Ectodermal cell (in vitro differentiated cells): Measurements from ENCODE around the gene UQCR11. TPM values are rescaled to one million over a fixed set of nuclear protein-coding genes. Genes with fewer than 3 reads are reported as not detected.
A peak's percentile ranks its signal among the peaks of the same experiment; 100 is the strongest.

ENCODE experiments used
- H3K27ac ChIP-seq: 2 replicates; pipeline ENCODE4 v1.7.0; 2013; ENCODE audit warnings: mild to moderate bottlenecking, low read depth, low read length; ENCODE audit not compliant: insufficient read depth, poor library complexity, severe bottlenecking
- H3K27me3 ChIP-seq: 2 replicates; pipeline ENCODE4 v1.7.0; 2013; ENCODE audit warnings: mild to moderate bottlenecking, low read length; ENCODE audit not compliant: insufficient read depth, control insufficient read depth, poor library complexity, severe bottlenecking
- H3K36me3 ChIP-seq: one replicate; pipeline ENCODE4 v1.7.0; 2013; ENCODE audit warnings: low read length; ENCODE audit not compliant: control insufficient read depth, insufficient read depth
- H3K4me1 ChIP-seq: one replicate; pipeline ENCODE4 v1.7.0; 2013; ENCODE audit warnings: low read length; ENCODE audit not compliant: control insufficient read depth, insufficient read depth
- H3K4me3 ChIP-seq: 2 replicates; pipeline ENCODE4 v1.7.0; 2013; ENCODE audit warnings: low read depth, low read length, control low read depth; ENCODE audit not compliant: insufficient read depth
- H3K9me3 ChIP-seq: 2 replicates; pipeline ENCODE4 v1.7.0; 2013; ENCODE audit warnings: mild to moderate bottlenecking, low read length, moderate library complexity; ENCODE audit not compliant: control insufficient read depth
- WGBS, 2 experiments: methylation state at CpG; one replicate each; pipeline ENCODE4 v1.1.7; 2013; ENCODE audit warnings: missing lambda C conversion rate in 2 of 2; 5-methylcytosine and 5-hydroxymethylcytosine counted together
- polyA plus RNA-seq, 4 experiments: library from polyadenylated mRNA; stranded (reverse); fragments of 50-300 nt; gene quantifications; one replicate each; pipeline ENCODE4 v1.2.3, GENCODE V29; 2013

Gene UQCR11
- 141 TPM for polyA plus RNA-seq (2013, experiment 1 of 4)
- 140 TPM for polyA plus RNA-seq (2013, experiment 2 of 4)
- polyA plus RNA-seq (2013, experiment 3 of 4) = 151 TPM
- polyA plus RNA-seq (2013, experiment 4 of 4) = 184 TPM

GRCh38 chr19:1605236-1606137 lies at the start of gene UQCR11:
TSS of gene UQCR11 (minus strand) at chr19:1605462. CDS start at chr19:1605409, 53 bp downstream.
- 0 to 1% methylated on average over 79 of the region's 79 CpGs for WGBS, 2 experiments

GRCh38 chr19:1654178-1654792 lies 49.0 kb upstream of the UQCR11 start:
- Histone ChIP-seq H3K4me3 (no peak overlapping the region), H3K27ac (no peak overlapping the region), H3K9me3 (no peaks in the 10 kb centered on the region), H3K36me3 (peaks cover 9% of the 10 kb centered on the region), H3K27me3 (no peaks in the 10 kb centered on the region), H3K4me1 (peaks cover 16% of the 10 kb centered on the region)
- WGBS, 2 experiments = 83 to 85% methylated on average over 18 of the region's 18 CpGs

More at GRCh38 chr19:1605236-1606137, at the start of gene UQCR11:
- peak within 1 kb of the TSS; percentile 96 for H3K27ac ChIP-seq
- peaks cover 2% of the 10 kb centered on the region for H3K36me3 ChIP-seq
- no peaks in the 10 kb centered on the region for H3K9me3 ChIP-seq
- H3K27me3 ChIP-seq = no peaks in the 10 kb centered on the region
- no peaks in the 10 kb centered on the region for H3K4me1 ChIP-seq
- peak within 1 kb of the TSS; percentile 84 for H3K4me3 ChIP-seq

GRCh38 chr19:1653300-1653628 lies 48.0 kb upstream of the UQCR11 start:
- no peak overlapping the region for H3K27ac ChIP-seq
- H3K27me3 ChIP-seq = no peaks in the 10 kb centered on the region

GRCh38 chr19:1652471-1653299 lies 47.4 kb upstream of the UQCR11 start, which contains the start of gene TCF3:
TSS of gene TCF3 (minus strand) at chr19:1652615. CDS start at chr19:1650248, 2,367 bp downstream.
- H3K36me3 ChIP-seq = peaks cover 20% of the 10 kb centered on the region
- 0% methylated on average over 107 of the region's 107 CpGs for WGBS, 2 experiments

More at GRCh38 chr19:1653300-1653628, 48.0 kb upstream of the UQCR11 start:
- 44 to 47% methylated on average over 17 of the region's 18 CpGs for WGBS, 2 experiments
- Histone ChIP-seq H3K36me3 (peaks cover 17% of the 10 kb centered on the region), H3K4me1 (peaks cover 18% of the 10 kb centered on the region), H3K4me3 (peak overlapping the region; percentile 44), H3K9me3 (no peaks in the 10 kb centered on the region)

DNA sequence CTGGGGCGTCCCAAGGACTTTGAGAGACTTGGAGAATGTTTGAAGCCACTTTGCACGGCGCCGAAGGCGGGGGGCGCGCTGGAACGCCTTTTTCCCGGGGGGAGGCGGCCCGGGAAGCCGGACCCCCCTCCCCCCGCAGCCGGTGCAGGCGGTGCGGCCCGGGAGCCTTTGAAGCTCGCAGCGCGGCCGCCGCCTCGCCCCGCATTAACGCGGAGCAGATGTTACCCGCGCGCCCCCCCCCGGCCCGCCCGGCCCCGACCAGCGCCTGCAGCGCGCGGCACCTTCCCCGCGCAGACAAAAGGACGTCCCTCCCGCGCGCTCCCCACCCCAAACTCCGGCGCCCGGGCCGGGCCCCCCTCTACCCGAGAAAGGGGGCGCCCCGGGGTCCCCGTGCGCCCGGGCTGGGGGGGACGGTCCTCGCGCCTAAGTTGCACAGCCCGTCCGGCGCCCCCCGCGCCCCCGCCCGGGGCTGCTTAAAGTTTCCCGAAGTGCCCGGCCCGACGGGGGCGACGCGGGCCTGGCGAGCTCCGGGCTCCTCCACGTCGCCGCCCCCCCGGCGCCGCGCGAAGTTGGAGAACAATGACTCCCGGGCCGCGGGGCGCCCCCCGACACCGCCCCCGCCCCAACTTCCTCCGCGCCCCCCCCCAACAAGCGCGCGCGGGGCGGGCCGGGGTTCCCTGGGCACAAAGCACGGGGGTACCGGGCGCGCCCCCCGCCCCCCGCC lies 46.5 kb upstream of the UQCR11 start:
- peak overlapping the region; percentile 92 for H3K27ac ChIP-seq
- no peaks in the 10 kb centered on the region for H3K27me3 ChIP-seq
- peaks cover 14% of the 10 kb centered on the region for H3K4me1 ChIP-seq
- H3K9me3 ChIP-seq = no peaks in the 10 kb centered on the region
- peaks cover 26% of the 10 kb centered on the region for H3K36me3 ChIP-seq
- WGBS, 2 experiments = 0% methylated on average over 101 of the region's 101 CpGs
- H3K4me3 ChIP-seq = peak overlapping the region; percentile 59

More at GRCh38 chr19:1652471-1653299, 47.4 kb upstream of the UQCR11 start, which contains the start of gene TCF3:
- Histone ChIP-seq H3K4me3 (peak within 1 kb of the TSS; percentile 89), H3K9me3 (no peaks in the 10 kb centered on the region), H3K27ac (peak within 1 kb of the TSS; percentile 100), H3K4me1 (peaks cover 14% of the 10 kb centered on the region), H3K27me3 (no peaks in the 10 kb centered on the region)

DNA sequence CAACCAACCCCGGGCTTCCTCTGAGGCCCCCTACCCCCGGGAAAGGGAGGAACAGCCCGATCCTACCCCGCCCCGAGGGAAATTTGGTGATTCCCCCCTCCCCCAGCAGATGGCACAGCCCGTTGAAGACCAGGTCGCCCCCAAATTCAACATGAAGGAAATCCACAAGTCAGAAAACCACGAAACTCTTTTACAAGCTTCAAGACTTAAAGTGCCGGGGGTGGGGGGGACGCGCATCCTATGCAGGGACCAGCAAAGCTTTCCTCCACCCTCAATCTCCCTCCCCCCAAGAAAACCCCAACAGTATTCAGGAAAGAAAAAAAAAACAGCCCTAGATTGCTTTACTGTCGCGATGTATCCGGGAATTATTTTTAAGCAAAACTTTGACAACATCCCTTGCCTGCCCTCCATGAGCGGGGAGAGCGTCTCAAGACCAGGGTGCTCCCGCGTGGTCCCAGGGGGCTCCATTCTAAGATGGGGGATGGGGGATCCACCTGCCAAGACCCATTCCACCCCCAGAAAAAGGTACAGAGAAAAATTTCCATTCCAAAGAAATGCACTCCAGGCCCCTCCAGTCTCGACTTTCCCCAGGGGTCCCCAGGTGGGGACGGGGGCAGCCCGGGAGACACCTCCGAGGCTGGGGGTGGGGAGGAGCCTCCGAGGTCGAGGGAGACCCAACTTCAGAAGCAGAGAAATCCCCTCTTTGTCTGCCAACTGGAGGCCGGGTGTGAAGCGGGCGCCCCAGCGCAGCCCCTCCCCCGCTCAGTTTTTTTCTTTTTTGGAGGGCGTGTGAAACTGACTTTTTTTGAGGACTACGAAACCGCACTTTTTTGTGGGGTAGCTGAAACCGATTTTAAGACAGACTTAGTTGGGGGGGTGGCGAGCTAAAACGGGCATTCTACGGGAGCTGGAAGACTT lies 45.6 kb upstream of the UQCR11 start:
- no peaks in the 10 kb centered on the region for H3K9me3 ChIP-seq
- H3K36me3 ChIP-seq = peaks cover 30% of the 10 kb centered on the region
- H3K4me3 ChIP-seq = peak overlapping the region; percentile 59
- H3K27me3 ChIP-seq = no peaks in the 10 kb centered on the region
- H3K27ac ChIP-seq = peak overlapping the region; percentile 92
- H3K4me1 ChIP-seq = peaks cover 14% of the 10 kb centered on the region
- WGBS, 2 experiments = 1 to 3% methylated on average over 36 of the region's 36 CpGs

- 83 to 84% methylated on average over 20 of the region's 20 CpGs for WGBS, 2 experiments
- no peaks in the 10 kb centered on the region for H3K9me3 ChIP-seq
- peak overlapping the region; percentile 59 for H3K4me3 ChIP-seq
- H3K36me3 ChIP-seq = peaks cover 39% of the 10 kb centered on the region
- peaks cover 14% of the 10 kb centered on the region for H3K4me1 ChIP-seq
- no peaks in the 10 kb centered on the region for H3K27me3 ChIP-seq
- H3K27ac ChIP-seq = peak overlapping the region; percentile 30
Observed at GRCh38 chr19:1649706-1650649, 44.7 kb upstream of the UQCR11 start.

- Histone ChIP-seq H3K9me3 (no peaks in the 10 kb centered on the region), H3K4me1 (peaks cover 14% of the 10 kb centered on the region), H3K4me3 (no peak overlapping the region), H3K27ac (no peak overlapping the region), H3K36me3 (peaks cover 47% of the 10 kb centered on the region), H3K27me3 (no peaks in the 10 kb centered on the region)
- WGBS, 2 experiments = 92% methylated on average over 23 of the region's 23 CpGs
Observed at GRCh38 chr19:1648920-1649541, 43.8 kb upstream of the UQCR11 start.
